Body of pancreas (tissue), 4 donors: ENCODE data around the gene MBIP. TPM values are rescaled to one million over a fixed set of nuclear protein-coding genes. Genes with fewer than 3 reads are reported as not detected.
A peak's percentile ranks its signal among the peaks of the same experiment; 100 is the strongest.

Experiments
- ATAC-seq: fragments of 150-250 bp; one replicate; pipeline ENCODE4 v1.9.1; 2016
- DNase-seq, 4 donors: peaks; one replicate each; pipeline ENCODE4 v3.0.0-alpha.2; 2019
- H3K27ac ChIP-seq, 4 donors: fragments of 200-600 bp; sonication (generic); 1 replicate in 3 of 4; 2 replicates in 1 of 4; pipeline versions ENCODE4 v1.5.1 to v1.6.1; 2016 to 2019; ENCODE audit warnings: mild to moderate bottlenecking in 1 of 4, mixed read lengths in 1 of 4, moderate library complexity in 1 of 4
- H3K27me3 ChIP-seq, 2 donors: fragments of 200-600 bp; sonication (generic); one replicate each; pipeline ENCODE4 v1.6.0; 2016; ENCODE audit warnings: mild to moderate bottlenecking in 1 of 2
- H3K36me3 ChIP-seq, 2 donors: fragments of 200-600 bp; sonication (generic); replicated peaks in 1 of 2; 2 replicates each; pipeline ENCODE4 v1.5.1; 2016; ENCODE audit warnings: low read depth in 2 of 2; ENCODE audit not compliant: insufficient read depth in 1 of 2
- H3K4me1 ChIP-seq: fragments of 200-600 bp; sonication (generic); one replicate; pipeline ENCODE4 v1.6.0; 2016
- H3K4me3 ChIP-seq, 2 donors: fragments of 200-600 bp; sonication (generic); 1 replicate in 1 of 2; 2 replicates in 1 of 2; pipeline ENCODE4 v1.5.1; 2016 to 2019
- H3K9me3 ChIP-seq, 3 donors: fragments of 200-600 bp; sonication (generic); 1 replicate in 2 of 3; 2 replicates in 1 of 3; pipeline ENCODE4 v1.5.1; 2016
- POLR2A ChIP-seq, 3 donors: fragments of 450-650 bp; IDR thresholded peaks; one replicate each; pipeline ENCODE4 v1.6.1; 2016; ENCODE audit warnings: antibody characterized with exemption in 3 of 3, mild to moderate bottlenecking in 2 of 3
- WGBS, 2 donors: methylation state at CpG; one replicate each; pipeline ENCODE4 v1.1.5; 2017; 5-methylcytosine and 5-hydroxymethylcytosine counted together
- intact Hi-C: fragments of 100-400 bp; cut with DNase I; formaldehyde crosslinking; loops from one replicate; pipeline ENCODE4 v1.15.1; 2023
- total RNA-seq, 2 donors: library from RNA; depleted of rRNA; stranded (reverse); fragments of >200 nt; gene quantifications; one replicate each; pipeline ENCODE4 v1.1.0, GENCODE V29; 2016
- TF ChIP-seq, protein P1 (sequence below), 7 experiments: fragments of 450-650 bp in 4 of 7; fragments of 200-600 bp in 3 of 7; sonication (generic) in 3 of 7; IDR thresholded peaks; one replicate each; pipeline ENCODE4 v1.5.1; 2016 to 2019; ENCODE audit warnings: antibody characterized with exemption in 7 of 7

The MBIP gene
- total RNA-seq, 2 donors from 2014 or later = 5.6 to 9.9 TPM

DNA sequence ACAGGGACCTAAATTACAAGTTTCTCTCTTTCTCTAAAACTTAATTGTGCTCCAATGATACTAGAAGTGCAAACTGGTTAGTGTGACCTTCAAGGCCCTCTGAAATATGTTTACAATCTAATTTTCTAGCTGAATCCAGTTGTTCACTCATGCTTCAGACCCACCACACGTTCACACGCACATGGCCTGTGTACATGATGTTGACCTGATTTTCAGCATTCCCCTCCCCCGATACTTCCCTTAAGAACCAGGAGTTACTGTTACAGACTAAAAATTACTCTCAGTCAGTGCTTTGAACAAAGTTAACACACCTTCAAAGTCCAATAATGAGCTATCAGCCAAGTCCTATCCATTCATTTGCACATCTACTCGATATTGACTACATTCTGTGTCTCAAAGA is 16.5 kb downstream of the MBIP start:
- no peak overlapping the region for H3K4me3 ChIP-seq
- peaks cover 5 to 15% of the 10 kb centered on the region in 2 donors for H3K36me3 ChIP-seq
- H3K27ac ChIP-seq = no peak overlapping the region
- no peaks in the 10 kb centered on the region for H3K27me3 ChIP-seq
- TF ChIP-seq POLR2A (IDR thresholded peaks at IDR 0.05) = no peak
- TF ChIP-seq, protein P1, sequence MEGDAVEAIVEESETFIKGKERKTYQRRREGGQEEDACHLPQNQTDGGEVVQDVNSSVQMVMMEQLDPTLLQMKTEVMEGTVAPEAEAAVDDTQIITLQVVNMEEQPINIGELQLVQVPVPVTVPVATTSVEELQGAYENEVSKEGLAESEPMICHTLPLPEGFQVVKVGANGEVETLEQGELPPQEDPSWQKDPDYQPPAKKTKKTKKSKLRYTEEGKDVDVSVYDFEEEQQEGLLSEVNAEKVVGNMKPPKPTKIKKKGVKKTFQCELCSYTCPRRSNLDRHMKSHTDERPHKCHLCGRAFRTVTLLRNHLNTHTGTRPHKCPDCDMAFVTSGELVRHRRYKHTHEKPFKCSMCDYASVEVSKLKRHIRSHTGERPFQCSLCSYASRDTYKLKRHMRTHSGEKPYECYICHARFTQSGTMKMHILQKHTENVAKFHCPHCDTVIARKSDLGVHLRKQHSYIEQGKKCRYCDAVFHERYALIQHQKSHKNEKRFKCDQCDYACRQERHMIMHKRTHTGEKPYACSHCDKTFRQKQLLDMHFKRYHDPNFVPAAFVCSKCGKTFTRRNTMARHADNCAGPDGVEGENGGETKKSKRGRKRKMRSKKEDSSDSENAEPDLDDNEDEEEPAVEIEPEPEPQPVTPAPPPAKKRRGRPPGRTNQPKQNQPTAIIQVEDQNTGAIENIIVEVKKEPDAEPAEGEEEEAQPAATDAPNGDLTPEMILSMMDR (IDR thresholded peaks at IDR 0.05) = no peak
- DNase-seq (no peak), ATAC-seq (no peak)
- H3K4me1 ChIP-seq = no peaks in the 10 kb centered on the region
- intact Hi-C loops = no loop called here
- WGBS, 2 donors = 70 to 71% methylated on average over 4 of the region's 4 CpGs
- no peaks in the 10 kb centered on the region for H3K9me3 ChIP-seq

GRCh38 chr14:36302823-36303222 is 17.6 kb downstream of the MBIP start:
- 95 to 97% methylated on average over 2 of the region's 2 CpGs for WGBS, 2 donors
- no peaks in the 10 kb centered on the region for H3K27me3 ChIP-seq
- DNase-seq = no peak
- H3K36me3 ChIP-seq = peaks cover 9 to 20% of the 10 kb centered on the region in 2 donors
- ATAC-seq = no peak
- no peak overlapping the region for H3K4me3 ChIP-seq
- no peak for TF ChIP-seq POLR2A (IDR thresholded peaks at IDR 0.05)
- TF ChIP-seq, protein P1 (IDR thresholded peaks at IDR 0.05) = no peak
- intact Hi-C loops = no loop called here
- no peaks in the 10 kb centered on the region for H3K4me1 ChIP-seq
- no peaks in the 10 kb centered on the region for H3K9me3 ChIP-seq
- no peak overlapping the region for H3K27ac ChIP-seq

DNA sequence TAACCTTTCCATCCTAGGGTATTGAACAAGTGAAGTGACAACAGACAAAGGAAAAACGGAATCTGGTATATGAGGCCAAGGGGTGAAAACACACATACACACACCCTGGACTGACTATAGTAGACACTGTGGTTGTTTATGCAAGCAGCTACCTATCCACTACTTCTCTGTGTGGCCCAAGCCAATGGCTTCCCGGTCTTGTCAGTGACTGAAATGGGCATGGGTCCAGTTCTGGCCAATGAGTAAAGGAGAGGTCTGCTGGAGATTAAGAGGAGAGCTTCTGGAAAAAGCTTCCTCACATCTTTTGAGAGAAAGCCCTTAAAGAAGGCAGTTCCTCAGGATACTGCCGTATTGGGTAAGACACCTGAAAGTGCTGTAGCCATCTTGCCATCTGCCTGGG is 19.3 kb downstream of the MBIP start:
- 77 to 84% methylated on average over 3 of the region's 3 CpGs for WGBS, 2 donors
- Histone ChIP-seq H3K27me3 (no peaks in the 10 kb centered on the region), H3K36me3 (peaks cover 9 to 22% of the 10 kb centered on the region in 2 donors), H3K9me3 (no peaks in the 10 kb centered on the region), H3K4me3 (no peak overlapping the region), H3K4me1 (no peaks in the 10 kb centered on the region), H3K27ac (no peak overlapping the region)
- DNase-seq = peak; percentile 5 to 46 (median 16)
- no peak for ATAC-seq
- intact Hi-C loops = no loop called here
- TF ChIP-seq, protein P1 (IDR thresholded peaks at IDR 0.05) = no peak
- no peak for TF ChIP-seq POLR2A (IDR thresholded peaks at IDR 0.05)

- H3K27me3 ChIP-seq = no peaks in the 10 kb centered on the region
- no peak overlapping the region for H3K4me3 ChIP-seq
- no peaks in the 10 kb centered on the region for H3K4me1 ChIP-seq
- DNase-seq (no peak), ATAC-seq (no peak)
- TF ChIP-seq, protein P1 (IDR thresholded peaks at IDR 0.05) = no peak
- TF ChIP-seq POLR2A (IDR thresholded peaks at IDR 0.05) = no peak
- H3K36me3 ChIP-seq = peaks cover 9 to 20% of the 10 kb centered on the region in 2 donors
- intact Hi-C loops = no loop called here
- no peaks in the 10 kb centered on the region for H3K9me3 ChIP-seq
- H3K27ac ChIP-seq = no peak overlapping the region
Measured at GRCh38 chr14:36300337-36300736, 20.1 kb downstream of the MBIP start.
